ENCODE measurements around the gene ZBTB7C. TPM values are rescaled to one million over a fixed set of nuclear protein-coding genes. Genes with fewer than 3 reads are reported as not detected.

The ZBTB7C gene
- total RNA-seq, 1 experiment from 2014 or later = 0.33 TPM

DNA sequence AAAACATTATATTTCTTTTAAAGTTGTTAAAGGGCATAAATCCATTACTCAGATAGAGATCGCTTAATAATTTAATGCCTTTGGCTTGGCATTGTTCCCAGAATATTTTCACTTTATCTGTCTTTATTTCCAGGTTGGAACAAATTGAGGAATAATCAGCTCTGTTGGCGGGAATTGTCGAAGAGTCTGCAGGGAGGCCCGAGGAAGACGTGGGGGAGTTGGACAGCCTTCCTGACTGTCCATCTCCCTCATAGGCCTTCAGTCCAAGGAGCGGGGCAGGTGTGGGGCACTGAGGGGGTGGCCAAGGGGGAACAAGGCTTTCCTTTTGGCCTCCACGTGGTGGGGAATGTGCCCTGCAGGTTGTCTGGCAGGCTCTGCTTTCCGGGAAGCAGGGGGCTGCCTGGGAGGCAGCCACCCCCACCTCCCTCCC, 179.6 kb downstream of the ZBTB7C start:
- Histone ChIP-seq H2BK12ac (ENCODE audit: insufficient read length, low read depth, low read length) (no peak overlapping the region), H2BK15ac (ENCODE audit: low read depth, low read length) (no peak overlapping the region), H2BK5ac (ENCODE audit: insufficient read length, low read length) (no peak overlapping the region), H3K4me2 (ENCODE audit: insufficient read depth, insufficient read length, low read length) (no peak overlapping the region), H3K79me1 (ENCODE audit: insufficient read depth, low read depth, low read length, poor library complexity, severe bottlenecking) (no peaks in the 10 kb centered on the region), H4K8ac (replicated peaks; ENCODE audit: insufficient read length, low read depth, low read length) (no peak overlapping the region), H3K56ac (ENCODE audit: insufficient read length, low read depth, low read length) (no peak overlapping the region), H3K79me2 (ENCODE audit: insufficient read depth, low read length) (no peaks in the 10 kb centered on the region), H3K27ac (ENCODE audit: insufficient read length, low read depth, low read length) (no peak overlapping the region), H3K4me1 (ENCODE audit: insufficient read depth, low read length) (no peaks in the 10 kb centered on the region), H3K4ac (ENCODE audit: low read depth, low read length) (no peak overlapping the region), H3K18ac (ENCODE audit: insufficient read length, low read depth, low read length) (no peak overlapping the region), H2BK120ac (ENCODE audit: low read depth, low read length, poor library complexity, severe bottlenecking) (no peak overlapping the region), H3K27me3 (ENCODE audit: insufficient read depth, low read length) (no peaks in the 10 kb centered on the region), H4K5ac (ENCODE audit: insufficient read length, low read depth, low read length) (no peak overlapping the region), H3K23ac (ENCODE audit: insufficient read length, low read depth, low read length) (no peak overlapping the region), H3K9me3 (ENCODE audit: control insufficient read depth, low read depth, low read length) (no peaks in the 10 kb centered on the region), H2BK20ac (ENCODE audit: low read depth, low read length, poor library complexity, severe bottlenecking) (no peak overlapping the region), H3T11ph (ENCODE audit: low read length) (no peak overlapping the region), H4K91ac (ENCODE audit: insufficient read length, low read depth, low read length) (no peak overlapping the region), H3K14ac (ENCODE audit: insufficient read depth, low read length) (no peak overlapping the region), H2AK5ac (ENCODE audit: insufficient read length, low read length) (no peak overlapping the region), H4K20me1 (ENCODE audit: control insufficient read depth, insufficient read depth, insufficient read length) (no peaks in the 10 kb centered on the region), H3K23me2 (ENCODE audit: insufficient read length, low read depth, low read length, poor library complexity, severe bottlenecking) (no peaks in the 10 kb centered on the region), H3K9ac (ENCODE audit: extremely low read depth, insufficient read length, low read length) (no peak overlapping the region), H2AFZ (ENCODE audit: low read length) (no peak overlapping the region)
- Mint-ChIP-seq H3K27me3 (ENCODE audit: low read depth) (no peaks in the 10 kb centered on the region; the same call in none of the 2 replicates), H3K4me1 (peaks cover 3 to 14% of the 10 kb centered on the region in 2 experiments; a peak in 2 of 4 replicates), H3K4me3 (no peak overlapping the region; a peak in 1 of 5 replicates), H3K27ac (no peak overlapping the region), H3K9me3 (no peaks in the 10 kb centered on the region), H3K36me3 (ENCODE audit: insufficient read depth in 1 of 3, low read depth in 3 of 3) (no peaks in the 10 kb centered on the region)
- DNase-seq = no peak
- WGBS (ENCODE audit: extremely low coverage, insufficient read length, low lambda C conversion rate) = no CpG with 5 or more reads among the region's 8 CpGs
- TF ChIP-seq, protein P1, sequence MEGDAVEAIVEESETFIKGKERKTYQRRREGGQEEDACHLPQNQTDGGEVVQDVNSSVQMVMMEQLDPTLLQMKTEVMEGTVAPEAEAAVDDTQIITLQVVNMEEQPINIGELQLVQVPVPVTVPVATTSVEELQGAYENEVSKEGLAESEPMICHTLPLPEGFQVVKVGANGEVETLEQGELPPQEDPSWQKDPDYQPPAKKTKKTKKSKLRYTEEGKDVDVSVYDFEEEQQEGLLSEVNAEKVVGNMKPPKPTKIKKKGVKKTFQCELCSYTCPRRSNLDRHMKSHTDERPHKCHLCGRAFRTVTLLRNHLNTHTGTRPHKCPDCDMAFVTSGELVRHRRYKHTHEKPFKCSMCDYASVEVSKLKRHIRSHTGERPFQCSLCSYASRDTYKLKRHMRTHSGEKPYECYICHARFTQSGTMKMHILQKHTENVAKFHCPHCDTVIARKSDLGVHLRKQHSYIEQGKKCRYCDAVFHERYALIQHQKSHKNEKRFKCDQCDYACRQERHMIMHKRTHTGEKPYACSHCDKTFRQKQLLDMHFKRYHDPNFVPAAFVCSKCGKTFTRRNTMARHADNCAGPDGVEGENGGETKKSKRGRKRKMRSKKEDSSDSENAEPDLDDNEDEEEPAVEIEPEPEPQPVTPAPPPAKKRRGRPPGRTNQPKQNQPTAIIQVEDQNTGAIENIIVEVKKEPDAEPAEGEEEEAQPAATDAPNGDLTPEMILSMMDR (conservative IDR thresholded peaks at IDR 0.05) = peak; percentile 33; the same call in 2 of the 3 replicates

Data from H9 (cell line).